H1 (cell line): ENCODE results near the gene PCDHGA1. TPM values are rescaled to one million over a fixed set of nuclear protein-coding genes. Genes with fewer than 3 reads are reported as not detected.

ENCODE experiments used
- CTCF ChIA-PET: fragments of 300-600 bp; sonication (Branson Sonifier 250); formaldehyde crosslinking; loops from one replicate; lab custom pipeline; 2021; ENCODE audit not compliant: partially characterized antibody; lab: Charles Lee
- POLR2A ChIA-PET: fragments of 300-600 bp; sonication (Branson Sonifier 250); formaldehyde crosslinking; loops from one replicate; lab custom pipeline; 2021; ENCODE audit warnings: inconsistent platforms; ENCODE audit not compliant: partially characterized antibody; lab: Charles Lee
- DNase-seq, 2 experiments: peaks; one replicate each; pipeline versions ENCODE4 v3.0.0 to v3.0.0-alpha.2; 2010 to 2022; ENCODE audit warnings: low spot score in 2 of 2, low read depth in 1 of 2, mixed read lengths in 1 of 2
- FAIRE-seq: peaks from 2 replicates; lab custom pipeline; 2011; peaks lifted over from hg19 to GRCh38; lab: Jason Lieb, UNC
- H2AFZ ChIP-seq: 2 replicates; pipeline ENCODE4 v1.8.1; 2012; ENCODE audit warnings: low read length, inconsistent platforms
- H2AK5ac ChIP-seq: 2 replicates; pipeline ENCODE4 v1.6.1; 2013; ENCODE audit warnings: low read depth, low read length
- H2BK120ac ChIP-seq: replicated peaks from 2 replicates; pipeline ENCODE3; 2013; ENCODE audit warnings: low read depth, low read length, inconsistent platforms
- H2BK12ac ChIP-seq: 2 replicates; pipeline ENCODE4 v1.6.1; 2013; ENCODE audit warnings: low read depth, low read length
- H2BK15ac ChIP-seq: 2 replicates; pipeline ENCODE4 v1.6.1; 2013; ENCODE audit warnings: low read length
- H2BK20ac ChIP-seq: 2 replicates; pipeline ENCODE4 v1.6.1; 2013; ENCODE audit warnings: low read length
- H2BK5ac ChIP-seq: 2 replicates; pipeline ENCODE4 v1.6.1; 2013; ENCODE audit warnings: low read depth, low read length
- H3K14ac ChIP-seq: 2 replicates; pipeline ENCODE4 v1.6.1; 2013; ENCODE audit warnings: inconsistent platforms; ENCODE audit not compliant: insufficient read length
- H3K18ac ChIP-seq: 2 replicates; pipeline ENCODE4 v1.6.1; 2013; ENCODE audit warnings: low read length; ENCODE audit errors: extremely low read depth
- H3K23ac ChIP-seq: 2 replicates; pipeline ENCODE4 v1.6.1; 2013; ENCODE audit warnings: inconsistent platforms; ENCODE audit not compliant: insufficient read length
- H3K23me2 ChIP-seq: 2 replicates; pipeline ENCODE4 v1.6.1; 2013; ENCODE audit warnings: low read depth, low read length
- H3K27ac ChIP-seq: 2 replicates; pipeline ENCODE4 v1.6.1; 2011; ENCODE audit warnings: low read depth, low read length, inconsistent platforms
- H3K27me3 ChIP-seq, 4 experiments: replicated peaks in 1 of 4; 1 replicate in 1 of 4; 2 replicates in 3 of 4; pipeline versions ENCODE4 v1.6.1 to v1.8.1; 2011 to 2013; ENCODE audit warnings: low read length in 3 of 4, mild to moderate bottlenecking in 3 of 4, inconsistent platforms in 2 of 4, mixed read lengths in 2 of 4, moderate library complexity in 1 of 4; ENCODE audit not compliant: control insufficient read depth in 3 of 4, insufficient read depth in 3 of 4; ENCODE audit errors: extremely low read depth in 1 of 4
- H3K36me3 ChIP-seq, 4 experiments: 2 replicates each; pipeline versions ENCODE4 v1.6.1 to v1.8.1; 2011 to 2013; ENCODE audit warnings: mild to moderate bottlenecking in 4 of 4, low read length in 3 of 4, moderate library complexity in 2 of 4, control low read depth in 1 of 4, inconsistent platforms in 1 of 4; ENCODE audit not compliant: insufficient read depth in 4 of 4, control insufficient read depth in 2 of 4
- H3K4ac ChIP-seq: replicated peaks from 2 replicates; pipeline ENCODE3; 2013; ENCODE audit warnings: low read length, low read depth, mixed read lengths, inconsistent platforms; ENCODE audit not compliant: insufficient read length
- H3K4me1 ChIP-seq, 4 experiments: replicated peaks in 1 of 4; 1 replicate in 1 of 4; 2 replicates in 3 of 4; pipeline versions ENCODE4 v1.6.1 to v1.8.1; 2011 to 2013; ENCODE audit warnings: low read length in 3 of 4, inconsistent platforms in 2 of 4, mixed read lengths in 1 of 4; ENCODE audit not compliant: insufficient read depth in 4 of 4, control insufficient read depth in 3 of 4
- H3K4me2 ChIP-seq, 2 experiments: 2 replicates each; pipeline versions ENCODE4 v1.6.1 to v1.8.1; 2011 to 2013; ENCODE audit warnings: low read depth in 2 of 2, low read length in 2 of 2, control low read depth in 1 of 2, inconsistent platforms in 1 of 2, mild to moderate bottlenecking in 1 of 2; ENCODE audit not compliant: insufficient read depth in 1 of 2
- H3K4me3 ChIP-seq, 4 experiments: fragments of 200-600, 300-600 bp in 1 of 4; sonication (generic), shearing (Covaris generic), sonication (Bioruptor Twin) in 1 of 4; 2 replicates each; pipeline versions ENCODE4 v1.5.1 to v1.8.1; 2011 to 2016; ENCODE audit warnings: low read length in 4 of 4, low read depth in 3 of 4, control low read depth in 2 of 4, inconsistent platforms in 2 of 4, mild to moderate bottlenecking in 2 of 4, mixed read lengths in 1 of 4, moderate library complexity in 1 of 4; ENCODE audit not compliant: insufficient read depth in 2 of 4; ENCODE audit errors: extremely low read depth in 1 of 4
- H3K56ac ChIP-seq: replicated peaks from 2 replicates; pipeline ENCODE3; 2013; ENCODE audit warnings: low read depth, mild to moderate bottlenecking, mixed read lengths, low read length, inconsistent platforms; ENCODE audit not compliant: insufficient read length
- H3K79me1 ChIP-seq: 2 replicates; pipeline ENCODE4 v1.6.1; 2013; ENCODE audit warnings: low read depth, low read length, control low read depth
- H3K79me2 ChIP-seq, 2 experiments: 2 replicates each; pipeline versions ENCODE4 v1.6.1 to v1.8.1; 2012 to 2013; ENCODE audit warnings: low read length in 2 of 2, mild to moderate bottlenecking in 2 of 2, inconsistent platforms in 1 of 2; ENCODE audit not compliant: insufficient read depth in 2 of 2, control insufficient read depth in 1 of 2
- H3K9ac ChIP-seq, 4 experiments: replicated peaks in 1 of 4; 1 replicate in 1 of 4; 2 replicates in 3 of 4; pipeline versions ENCODE4 v1.6.1 to v1.8.1; 2011 to 2013; ENCODE audit warnings: low read depth in 3 of 4, low read length in 3 of 4, control low read depth in 2 of 4, mild to moderate bottlenecking in 2 of 4, moderate library complexity in 2 of 4, inconsistent platforms in 1 of 4; ENCODE audit errors: extremely low read depth in 1 of 4
- H3K9me3 ChIP-seq, 2 experiments: 2 replicates each; pipeline versions ENCODE4 v1.6.1 to v1.8.1; 2012 to 2013; ENCODE audit warnings: mild to moderate bottlenecking in 2 of 2, moderate library complexity in 2 of 2, control low read depth in 1 of 2, inconsistent platforms in 1 of 2, low read depth in 1 of 2, low read length in 1 of 2, mixed read lengths in 1 of 2; ENCODE audit not compliant: insufficient read depth in 2 of 2
- H4K20me1 ChIP-seq, 2 experiments: replicated peaks in 1 of 2; 2 replicates each; pipeline versions ENCODE3 to v1.8.1; 2011 to 2013; ENCODE audit warnings: inconsistent platforms in 2 of 2, low read length in 2 of 2, mild to moderate bottlenecking in 1 of 2; ENCODE audit not compliant: insufficient read depth in 2 of 2, control insufficient read depth in 1 of 2
- H4K5ac ChIP-seq: 2 replicates; pipeline ENCODE4 v1.6.1; 2013; ENCODE audit warnings: low read length, low read depth, mixed read lengths, inconsistent platforms; ENCODE audit not compliant: insufficient read length
- H4K8ac ChIP-seq: 2 replicates; pipeline ENCODE4 v1.8.0; 2013; ENCODE audit warnings: mild to moderate bottlenecking, moderate library complexity, low read length, inconsistent platforms; ENCODE audit not compliant: insufficient read depth; ENCODE audit errors: extremely low read depth
- H4K91ac ChIP-seq: replicated peaks from 2 replicates; pipeline ENCODE3; 2013; ENCODE audit warnings: low read length, mixed read lengths, inconsistent platforms; ENCODE audit not compliant: insufficient read length
- BACH1 ChIP-seq: IDR thresholded peaks from 2 replicates; pipeline ENCODE4 v1.6.1; 2012; ENCODE audit warnings: low read length, improper control_type of control experiment
- GABPA ChIP-seq: IDR thresholded peaks from 2 replicates; pipeline ENCODE4 v1.6.1; 2011; ENCODE audit warnings: mild to moderate bottlenecking, low read length, moderate library complexity, borderline replicate concordance; ENCODE audit not compliant: insufficient read depth
- HDAC6 ChIP-seq: IDR thresholded peaks from one replicate; pipeline ENCODE4 v1.7.1; 2012; ENCODE audit warnings: low read depth, mild to moderate bottlenecking, inconsistent platforms, low read length, moderate library complexity
- KDM5A ChIP-seq: fragments of 200-600 bp; IDR thresholded peaks from 2 replicates; pipeline ENCODE4 v1.7.1; 2012; ENCODE audit warnings: mild to moderate bottlenecking, low read length, inconsistent platforms, mixed read lengths
- POLR2AphosphoS5 ChIP-seq: IDR thresholded peaks from 2 replicates; pipeline ENCODE4 v1.6.1; 2011; ENCODE audit warnings: low read depth, low read length
- SIN3A ChIP-seq, 2 experiments: IDR thresholded peaks in 1 of 2; conservative IDR thresholded peaks in 1 of 2; 2 replicates each; pipeline ENCODE4 v1.6.1; 2011 to 2012; ENCODE audit warnings: low read length in 2 of 2, improper control_type of control experiment in 1 of 2, low read depth in 1 of 2, mild to moderate bottlenecking in 1 of 2
- SIX5 ChIP-seq: IDR thresholded peaks from 2 replicates; pipeline ENCODE4 v1.6.1; 2011; ENCODE audit warnings: mild to moderate bottlenecking, low read depth, low read length
- TAF1 ChIP-seq: IDR thresholded peaks from 2 replicates; pipeline ENCODE4 v1.6.1; 2011; ENCODE audit warnings: mild to moderate bottlenecking, low read depth, low read length
- TAF7 ChIP-seq: optimal IDR thresholded peaks from 2 replicates; pipeline ENCODE3; 2011; ENCODE audit warnings: low read depth, mild to moderate bottlenecking, inconsistent platforms, low read length, moderate library complexity, borderline replicate concordance
- YY1 ChIP-seq: IDR thresholded peaks from 2 replicates; pipeline ENCODE4 v1.6.1; 2011; ENCODE audit warnings: low read depth, mild to moderate bottlenecking, low read length
- polyA plus RNA-seq, 7 experiments: library from polyadenylated mRNA; depleted of rRNA in 3 of 7; stranded (reverse) in 5 of 7; unstranded in 2 of 7; fragments of >200 nt in 5 of 7; fragments of 200-250 nt in 2 of 7; gene quantifications; 1 replicate in 5 of 7; 2 replicates in 1 of 7; 4 replicates in 1 of 7; pipeline versions ENCODE4 v1.2.1 to v1.2.3, GENCODE V29; 2011 to 2013; ENCODE audit warnings: missing spikeins in 2 of 7, mixed read lengths in 2 of 7
- total RNA-seq: library from RNA; stranded (reverse); fragmentation: NEBNext Ultra II Directional; extraction: Animal tissue kit (Norgen Biotek cat#: 25700); gene quantifications from 2 replicates; pipeline ENCODE4 v1.2.1, GENCODE V29; 2021
- TF ChIP-seq, protein P1 (sequence below): IDR thresholded peaks from 2 replicates; pipeline ENCODE4 v1.6.1; 2011; ENCODE audit warnings: low read length, improper control_type of control experiment
- TF ChIP-seq, protein P2 (sequence below): IDR thresholded peaks from 2 replicates; pipeline ENCODE4 v1.6.1; 2012; ENCODE audit warnings: inconsistent platforms
- TF ChIP-seq, protein P3 (sequence below): IDR thresholded peaks from 2 replicates; pipeline ENCODE4 v1.6.1; 2012; ENCODE audit warnings: inconsistent platforms

PCDHGA1 gene
- total and polyA plus RNA-seq, 2 of the 8 experiments (the other 6 are each of a cell fraction or from before 2014, with no cell fraction given), result 0.57 to 0.89 TPM

DNA sequence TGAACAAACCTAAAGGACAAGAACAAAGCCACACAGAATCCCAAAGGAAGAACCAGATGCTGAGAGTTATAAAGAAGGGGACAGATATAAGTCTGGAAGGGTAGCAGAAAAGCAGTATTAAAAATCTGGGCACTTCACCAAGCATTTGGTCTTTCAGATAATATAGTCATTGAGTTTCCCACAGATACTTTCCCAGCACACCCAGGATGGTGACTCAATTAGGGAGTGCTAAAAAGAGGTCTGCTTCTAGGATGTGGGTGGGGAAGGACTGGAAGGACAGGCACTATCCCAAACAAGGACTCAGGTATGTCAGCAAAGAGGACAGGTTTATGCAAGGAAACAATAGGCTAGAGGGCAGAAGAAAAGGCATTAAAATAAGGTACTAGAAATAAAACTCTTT lies 229.1 kb downstream of the PCDHGA1 start:
- POLR2A ChIA-PET, result interaction anchor here (0.7 to 2.5 kb wide), 4 partner anchors 9 to 336 kb away, joined by 3 to 9 read pairs (median 6); partner anchors contain the start of genes PCDHB14 and PCDHB15
- H4K5ac ChIP-seq, result no peak overlapping the region
- no peak overlapping the region for H3K9ac ChIP-seq
- TF ChIP-seq HDAC6, result no peak
- no peak for TF ChIP-seq TAF1
- no peak for TF ChIP-seq POLR2AphosphoS5
- TF ChIP-seq BACH1, result no peak
- TF ChIP-seq SIX5, result no peak
- no peak for TF ChIP-seq TAF7
- TF ChIP-seq, protein P1, sequence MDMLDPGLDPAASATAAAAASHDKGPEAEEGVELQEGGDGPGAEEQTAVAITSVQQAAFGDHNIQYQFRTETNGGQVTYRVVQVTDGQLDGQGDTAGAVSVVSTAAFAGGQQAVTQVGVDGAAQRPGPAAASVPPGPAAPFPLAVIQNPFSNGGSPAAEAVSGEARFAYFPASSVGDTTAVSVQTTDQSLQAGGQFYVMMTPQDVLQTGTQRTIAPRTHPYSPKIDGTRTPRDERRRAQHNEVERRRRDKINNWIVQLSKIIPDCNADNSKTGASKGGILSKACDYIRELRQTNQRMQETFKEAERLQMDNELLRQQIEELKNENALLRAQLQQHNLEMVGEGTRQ, result no peak
- TF ChIP-seq, protein P2, sequence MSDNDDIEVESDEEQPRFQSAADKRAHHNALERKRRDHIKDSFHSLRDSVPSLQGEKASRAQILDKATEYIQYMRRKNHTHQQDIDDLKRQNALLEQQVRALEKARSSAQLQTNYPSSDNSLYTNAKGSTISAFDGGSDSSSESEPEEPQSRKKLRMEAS, result no peak
- TF ChIP-seq YY1, result no peak
- TF ChIP-seq GABPA, result no peak
- TF ChIP-seq, protein P3, sequence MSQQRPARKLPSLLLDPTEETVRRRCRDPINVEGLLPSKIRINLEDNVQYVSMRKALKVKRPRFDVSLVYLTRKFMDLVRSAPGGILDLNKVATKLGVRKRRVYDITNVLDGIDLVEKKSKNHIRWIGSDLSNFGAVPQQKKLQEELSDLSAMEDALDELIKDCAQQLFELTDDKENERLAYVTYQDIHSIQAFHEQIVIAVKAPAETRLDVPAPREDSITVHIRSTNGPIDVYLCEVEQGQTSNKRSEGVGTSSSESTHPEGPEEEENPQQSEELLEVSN, result no peak
- no peak for TF ChIP-seq KDM5A
- TF ChIP-seq SIN3A (conservative IDR thresholded peaks at IDR 0.05 in 1 of 2, IDR thresholded peaks at IDR 0.05 in 1 of 2; ENCODE audit: low read depth in 1 of 2, low read length in 2 of 2), result no peak

More for the DNA sequence above, 229.1 kb downstream of the PCDHGA1 start:
- Histone ChIP-seq H3K36me3 (peaks cover 0 to 5% (median 1%) of the 10 kb centered on the region in 4 experiments; a peak in 5 of 8 replicates), H3K4me1 (peaks cover 3 to 18% (median 6%) of the 10 kb centered on the region in 4 experiments; a peak in 6 of 7 replicates), H4K91ac (no peak overlapping the region), H2AFZ (no peak overlapping the region), H2AK5ac (0 out of 2 replicates have a peak overlapping the region, but pooled peaks have one; percentile 71), H3K56ac (no peak overlapping the region), H3K9me3 (no peaks in the 10 kb centered on the region), H2BK120ac (no peak overlapping the region), H3K23ac (no peak overlapping the region), H3K23me2 (no peaks in the 10 kb centered on the region), H3K79me2 (no peaks in the 10 kb centered on the region), H2BK15ac (no peak overlapping the region), H3K27ac (peak overlapping the region; percentile 22; the same call in 1 of the 2 replicates), H2BK12ac (peak overlapping the region; percentile 51; the same call in 1 of the 2 replicates), H3K18ac (no peak overlapping the region), H2BK20ac (no peak overlapping the region), H3K4ac (no peak overlapping the region), H4K8ac (no peak overlapping the region), H3K4me2 (no peak overlapping the region), H3K4me3 (no peak overlapping the region), H2BK5ac (no peak overlapping the region), H3K14ac (no peak overlapping the region), H3K27me3 (no peaks in the 10 kb centered on the region), H3K79me1 (no peaks in the 10 kb centered on the region), H4K20me1 (no peaks in the 10 kb centered on the region)
- DNase-seq (no peak), FAIRE-seq (no peak)
- CTCF ChIA-PET, result interaction anchor here (0.6 to 6.2 kb wide), 18 partner anchors 8 to 362 kb away, joined by 3 to 74 read pairs (median 17); partner anchors contain the start of genes PCDHB14, PCDHB15, PCDHGA10 and PCDHGA11
